Forelimb muscle (tissue), 1 donor: ENCODE results near the gene NRG4. TPM values are rescaled to one million over a fixed set of nuclear protein-coding genes. Genes with fewer than 3 reads are reported as not detected.
"Not testable (repeated sequence)": the region's sequence is repeated elsewhere in the genome, so short reads cannot be mapped to it uniquely, and the experiment has no call there.

ENCODE experiments used
- DNase-seq: peaks from one replicate; pipeline ENCODE4 v3.0.0-alpha.2; 2013; ENCODE audit warnings: low read depth
- polyA plus RNA-seq: library from polyadenylated mRNA; unstranded; fragments of 120-200 nt; gene quantifications from one replicate; pipeline ENCODE4 v1.2.1, GENCODE V29; 2013; ENCODE audit not compliant: insufficient read length

NRG4 gene, protein sequence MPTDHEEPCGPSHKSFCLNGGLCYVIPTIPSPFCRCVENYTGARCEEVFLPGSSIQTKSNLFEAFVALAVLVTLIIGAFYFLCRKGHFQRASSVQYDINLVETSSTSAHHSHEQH
- 0.54 TPM for polyA plus RNA-seq

GRCh38 chr15:76011627-76012551, at the start of gene NRG4:
Gene NRG4, minus strand, starts transcription at chr15:76012424. Its CDS starts 1,194 bp downstream, at chr15:76011230.
- no peak for DNase-seq

DNA sequence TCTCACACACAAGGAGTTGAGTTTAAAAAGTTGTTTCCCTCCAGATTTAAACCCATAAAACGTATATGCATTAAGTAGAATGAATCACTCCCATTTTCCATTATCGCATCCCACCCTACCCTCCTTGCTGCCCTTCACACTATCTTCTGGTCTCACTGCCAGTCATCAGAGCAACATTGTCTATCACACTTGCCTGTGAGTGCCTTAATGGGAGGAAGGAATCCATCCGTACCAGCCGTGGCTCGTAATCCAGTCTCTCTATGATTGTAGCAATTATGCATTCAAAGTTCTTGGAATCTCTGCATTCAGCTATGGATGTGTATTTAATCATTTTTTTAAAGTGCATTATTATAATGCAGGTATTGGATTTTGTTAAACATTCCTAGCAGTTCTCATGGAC, 49.5 kb upstream of the NRG4 start:
- no peak for DNase-seq

DNA sequence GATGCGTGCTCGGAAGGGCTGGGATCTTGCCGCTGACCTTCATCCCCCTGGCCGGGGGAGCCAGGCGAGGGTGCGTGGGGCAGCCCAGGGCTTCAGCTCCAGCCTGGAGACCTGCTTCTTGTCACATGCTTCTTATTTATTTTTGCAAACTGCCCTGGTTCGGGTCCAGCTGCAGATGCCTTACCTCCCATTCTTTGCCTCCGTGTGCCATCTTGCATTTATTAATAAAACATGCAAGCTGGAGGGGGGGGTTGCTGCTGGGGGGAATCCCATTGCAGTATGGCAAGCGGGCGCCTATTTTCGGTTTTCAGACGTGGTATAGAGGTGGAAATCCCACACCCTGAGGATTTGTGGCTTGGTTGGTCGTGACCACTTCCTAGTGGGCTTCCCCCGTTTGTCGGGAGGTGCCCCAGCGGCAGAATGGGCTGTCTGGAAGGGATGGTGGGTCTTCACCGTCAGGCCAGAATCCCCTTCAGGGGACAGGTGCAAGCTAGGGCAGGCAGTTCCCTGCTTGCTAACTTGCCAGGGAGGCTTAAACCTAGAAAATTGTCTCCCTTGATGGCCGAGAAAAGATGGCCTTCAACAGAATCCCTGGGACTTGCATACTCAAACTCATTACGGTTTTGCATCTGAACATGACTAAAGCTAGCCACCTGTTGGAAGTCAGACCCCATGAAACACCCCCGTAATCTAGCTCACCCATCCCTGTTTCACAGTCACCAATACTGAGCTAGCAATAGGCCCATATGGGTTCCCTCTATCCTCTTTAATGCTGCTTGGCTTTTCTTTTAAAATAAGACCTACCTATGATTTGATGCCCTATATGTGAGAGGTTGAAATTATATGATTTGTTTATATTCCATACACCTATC, 48.1 kb upstream of the NRG4 start:
- DNase-seq = no peak

GRCh38 chr15:76059320-76060117, 47.3 kb upstream of the NRG4 start, which contains the start of gene TMEM266:
Gene TMEM266, plus strand, starts transcription at chr15:76059985. Its CDS starts 74,279 bp downstream, at chr15:76134264.
- peak; percentile 20 for DNase-seq

GRCh38 chr15:76058714-76059319, 46.6 kb upstream of the NRG4 start:
- no peak for DNase-seq

DNA sequence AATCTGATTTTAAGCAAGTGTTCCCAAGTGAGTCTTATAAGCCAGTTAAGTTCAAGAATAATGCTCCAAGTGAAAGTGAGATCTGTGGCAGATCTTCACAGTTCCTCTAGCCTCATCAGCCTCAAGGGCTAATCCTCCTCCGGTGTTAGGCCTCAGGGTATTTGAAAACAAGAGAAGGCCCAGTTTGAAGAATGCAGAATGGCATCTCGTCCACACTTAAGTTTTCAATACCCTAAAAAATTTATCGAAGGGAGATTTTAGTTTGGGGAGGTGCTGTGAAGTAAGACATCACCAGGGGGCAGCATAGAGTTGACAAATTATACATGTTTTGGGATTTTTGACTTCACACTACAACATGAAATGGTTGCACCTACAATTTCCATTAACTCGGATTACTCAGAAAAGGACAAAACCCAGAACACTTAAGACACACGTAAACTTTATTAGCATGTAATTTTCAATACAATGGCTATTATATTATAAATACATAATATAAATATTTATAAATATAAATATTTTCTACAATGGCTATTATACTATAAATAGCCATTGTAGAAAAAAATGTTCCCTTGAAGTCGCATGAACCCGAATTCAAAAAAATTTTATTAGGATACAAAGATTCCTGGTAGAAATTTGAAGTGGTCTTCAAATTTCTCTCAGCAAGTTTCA, 45.2 kb upstream of the NRG4 start:
- peak; percentile 14 for DNase-seq

- DNase-seq = no peak
Measured at GRCh38 chr15:76056931-76057330, 44.7 kb upstream of the NRG4 start.

DNA sequence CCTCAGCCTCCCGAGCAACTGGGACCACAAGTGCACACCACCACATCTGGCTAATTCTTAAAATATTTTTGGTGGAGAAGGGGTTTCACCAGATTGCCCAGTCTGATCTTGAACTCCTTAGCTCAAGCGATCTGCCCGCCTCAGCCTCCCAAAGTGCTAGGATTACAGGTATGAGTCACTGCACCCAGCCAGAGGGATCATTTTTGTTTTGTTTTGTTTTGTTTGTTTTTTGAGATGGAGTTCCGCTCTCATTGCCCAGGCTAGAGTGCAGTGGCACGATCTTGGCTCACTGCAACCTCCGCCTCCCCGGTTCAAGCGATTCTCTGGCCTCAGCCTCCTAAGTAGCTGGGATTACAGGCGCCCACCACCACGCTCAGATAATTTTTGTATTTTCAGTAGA, 42.0 kb upstream of the NRG4 start:
- DNase-seq = not testable (repeated sequence)

GRCh38 chr15:76038512-76038911, 26.3 kb upstream of the NRG4 start:
- DNase-seq = no peak

GRCh38 chr15:76035593-76035992, 23.4 kb upstream of the NRG4 start:
- no peak for DNase-seq

DNA sequence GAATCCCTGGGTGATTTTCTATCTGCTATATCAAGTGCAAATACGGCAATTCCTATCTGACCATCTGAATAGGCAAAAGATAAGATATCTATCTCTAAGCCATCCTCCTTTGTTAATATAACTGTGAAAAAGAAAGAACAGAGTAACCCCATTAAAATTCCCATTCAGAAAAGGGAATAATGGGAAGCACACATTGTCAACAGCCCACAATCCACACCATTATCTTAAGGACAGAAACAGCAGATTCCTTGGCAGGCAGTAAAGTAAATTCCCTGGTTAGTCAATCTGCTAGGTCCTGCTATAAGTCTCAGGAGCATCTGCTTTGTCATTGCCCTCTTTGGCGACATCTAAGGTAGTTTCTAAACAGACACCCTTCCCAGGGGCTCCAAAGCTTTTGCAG, 21.9 kb upstream of the NRG4 start:
- no peak for DNase-seq

DNA sequence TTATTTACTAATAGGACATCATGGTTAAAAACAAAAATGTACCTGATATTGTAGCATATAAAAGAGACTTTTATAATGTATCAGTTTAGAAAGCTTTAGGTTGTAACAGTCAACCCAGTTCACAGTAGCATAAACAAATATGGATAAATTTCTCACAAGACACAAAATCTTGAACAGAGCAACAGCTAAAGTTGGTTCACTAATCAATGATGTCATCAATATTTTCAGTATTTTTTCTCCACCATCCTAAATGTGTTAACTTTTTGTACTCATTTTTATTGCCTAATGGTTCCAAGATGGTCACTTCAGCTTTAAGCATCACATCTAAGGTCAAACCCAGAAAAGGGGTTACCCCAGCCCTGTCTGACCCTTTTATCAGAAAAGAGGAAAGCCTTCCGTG, 21.2 kb upstream of the NRG4 start:
- no peak for DNase-seq

- DNase-seq = no peak
Measured at GRCh38 chr15:76032046-76032445, 19.8 kb upstream of the NRG4 start.

GRCh38 chr15:76024021-76024768, 12.0 kb upstream of the NRG4 start:
- DNase-seq = no peak

GRCh38 chr15:76013470-76013869, 1.2 kb upstream of the NRG4 start:
- not testable (repeated sequence) for DNase-seq

- DNase-seq = no peak
Measured at GRCh38 chr15:76010613-76011012, 1.6 kb downstream of the NRG4 start.

DNA sequence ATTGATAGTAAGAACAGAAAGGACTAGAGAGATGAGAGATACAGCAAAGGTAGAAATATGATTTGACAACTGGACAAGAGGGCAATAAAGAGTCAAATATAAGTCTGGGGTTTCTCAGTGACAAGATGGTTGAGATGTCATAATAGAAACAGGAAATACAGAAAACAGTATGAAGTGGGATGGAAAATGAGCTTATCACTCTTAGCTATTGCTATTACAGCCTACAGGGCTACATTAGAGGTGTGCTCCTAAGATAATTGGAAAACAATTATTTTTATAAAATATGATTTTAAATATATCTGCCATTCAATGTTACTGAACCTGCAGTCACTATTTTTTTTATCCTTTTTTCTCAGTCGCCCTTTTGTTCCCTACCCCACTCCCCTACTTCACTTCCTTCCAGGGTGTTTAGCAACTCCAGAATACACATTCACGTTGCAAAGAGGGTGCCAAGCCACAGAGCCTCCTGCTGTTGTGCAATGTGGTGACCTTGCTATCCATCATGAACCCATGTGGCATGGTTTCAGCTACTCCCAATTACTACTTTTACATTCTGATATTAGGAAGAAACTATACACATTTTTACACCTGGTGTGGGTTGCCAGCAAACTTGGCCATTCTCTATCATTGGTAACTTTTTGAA, 6.0 kb downstream of the NRG4 start:
- no peak for DNase-seq

GRCh38 chr15:76003364-76003763, 8.9 kb downstream of the NRG4 start:
- DNase-seq = no peak

- DNase-seq = no peak
Measured at GRCh38 chr15:75995611-75996010, 16.6 kb downstream of the NRG4 start.
